Dermis microvascular lymphatic vessel endothelial cell (primary cell): Measurements from ENCODE around the gene NAV2. TPM values are rescaled to one million over a fixed set of nuclear protein-coding genes. Genes with fewer than 3 reads are reported as not detected.

Experiments
- DNase-seq, 2 donors: peaks; one replicate each; pipeline versions ENCODE4 v3.0.0 to v3.0.0-alpha.2; 2010; ENCODE audit warnings: low read depth in 2 of 2
- total RNA-seq: library from RNA; depleted of rRNA; stranded (reverse); fragments of >200 nt; gene quantifications from 2 replicates; pipeline ENCODE4 v1.2.1, GENCODE V29; 2014

The NAV2 gene, protein sequence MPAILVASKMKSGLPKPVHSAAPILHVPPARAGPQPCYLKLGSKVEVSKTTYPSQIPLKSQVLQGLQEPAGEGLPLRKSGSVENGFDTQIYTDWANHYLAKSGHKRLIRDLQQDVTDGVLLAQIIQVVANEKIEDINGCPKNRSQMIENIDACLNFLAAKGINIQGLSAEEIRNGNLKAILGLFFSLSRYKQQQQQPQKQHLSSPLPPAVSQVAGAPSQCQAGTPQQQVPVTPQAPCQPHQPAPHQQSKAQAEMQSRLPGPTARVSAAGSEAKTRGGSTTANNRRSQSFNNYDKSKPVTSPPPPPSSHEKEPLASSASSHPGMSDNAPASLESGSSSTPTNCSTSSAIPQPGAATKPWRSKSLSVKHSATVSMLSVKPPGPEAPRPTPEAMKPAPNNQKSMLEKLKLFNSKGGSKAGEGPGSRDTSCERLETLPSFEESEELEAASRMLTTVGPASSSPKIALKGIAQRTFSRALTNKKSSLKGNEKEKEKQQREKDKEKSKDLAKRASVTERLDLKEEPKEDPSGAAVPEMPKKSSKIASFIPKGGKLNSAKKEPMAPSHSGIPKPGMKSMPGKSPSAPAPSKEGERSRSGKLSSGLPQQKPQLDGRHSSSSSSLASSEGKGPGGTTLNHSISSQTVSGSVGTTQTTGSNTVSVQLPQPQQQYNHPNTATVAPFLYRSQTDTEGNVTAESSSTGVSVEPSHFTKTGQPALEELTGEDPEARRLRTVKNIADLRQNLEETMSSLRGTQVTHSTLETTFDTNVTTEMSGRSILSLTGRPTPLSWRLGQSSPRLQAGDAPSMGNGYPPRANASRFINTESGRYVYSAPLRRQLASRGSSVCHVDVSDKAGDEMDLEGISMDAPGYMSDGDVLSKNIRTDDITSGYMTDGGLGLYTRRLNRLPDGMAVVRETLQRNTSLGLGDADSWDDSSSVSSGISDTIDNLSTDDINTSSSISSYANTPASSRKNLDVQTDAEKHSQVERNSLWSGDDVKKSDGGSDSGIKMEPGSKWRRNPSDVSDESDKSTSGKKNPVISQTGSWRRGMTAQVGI (N-terminal part only)
- total RNA-seq = 3.2 and 3.9 TPM in 2 replicates

DNA sequence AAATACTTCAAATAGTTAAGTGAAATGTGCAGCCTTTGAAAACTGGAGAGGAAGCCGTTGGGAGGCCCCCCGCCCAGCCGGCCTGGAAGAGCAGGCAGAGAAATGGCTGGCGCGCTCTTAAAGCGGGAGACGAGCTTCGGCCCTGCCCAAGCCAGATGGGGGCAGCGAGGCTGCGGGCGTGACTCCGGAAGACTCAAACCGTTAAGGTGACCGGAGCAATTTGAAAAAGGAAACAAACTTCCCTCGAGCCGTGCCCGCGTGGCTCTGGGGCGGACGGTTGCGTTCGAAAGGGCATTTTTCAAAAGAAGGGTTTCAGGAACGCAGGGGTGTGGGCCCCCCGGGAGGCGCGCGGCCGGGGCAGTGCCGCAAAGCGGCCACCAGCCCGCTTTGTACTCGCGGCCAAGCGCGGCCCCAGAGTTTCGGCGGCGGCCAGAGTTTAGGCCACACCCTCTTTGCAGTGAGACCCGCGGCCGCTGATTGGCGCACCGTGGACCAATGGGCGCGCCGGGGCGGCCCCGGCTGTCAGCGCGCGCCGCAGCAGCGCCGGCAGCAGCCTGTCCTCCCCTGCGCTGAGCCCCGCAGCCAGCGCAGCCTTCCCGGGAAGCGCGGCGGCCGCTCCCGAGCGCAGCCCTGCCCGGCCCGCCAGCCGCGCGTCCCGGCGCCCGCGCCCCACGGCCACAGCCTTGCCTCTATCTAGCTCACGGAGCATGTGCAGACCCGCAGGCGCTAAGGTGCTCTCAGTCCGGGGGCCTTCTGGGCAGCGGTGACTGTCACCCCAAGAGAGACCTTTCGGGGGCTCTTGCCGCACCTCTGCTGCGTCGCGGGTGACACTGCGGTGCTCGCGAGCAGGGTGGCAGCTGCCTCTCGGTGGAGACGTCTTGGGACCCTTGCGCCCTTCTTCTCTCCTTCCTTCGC lies at the start of gene NAV2:
Gene NAV2, plus strand, starts transcription at position 557 of the 915 bp plus-strand sequence. CDS start 859 bp downstream, outside the sequence.
- peak; percentile 77 to 96 for DNase-seq

DNA sequence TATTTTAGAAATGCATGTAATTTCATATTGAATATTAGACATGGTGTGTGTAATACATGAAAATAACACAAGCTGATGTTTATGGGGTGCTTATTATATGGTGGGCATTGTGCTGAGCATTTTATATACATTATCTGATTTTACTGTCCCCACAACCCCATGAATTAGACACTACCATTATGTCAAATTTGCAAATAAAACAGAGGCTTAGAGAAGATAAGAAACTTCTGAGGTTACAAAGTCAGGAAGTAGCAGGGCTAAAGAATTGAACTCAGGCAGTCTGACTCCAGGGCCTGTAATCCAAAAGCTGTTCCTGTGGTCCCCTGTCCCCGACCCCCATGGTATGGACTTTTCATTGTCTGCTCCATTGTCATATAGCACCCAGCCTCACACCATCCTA lies 49.4 kb upstream of the NAV2 start:
- no peak for DNase-seq

DNA sequence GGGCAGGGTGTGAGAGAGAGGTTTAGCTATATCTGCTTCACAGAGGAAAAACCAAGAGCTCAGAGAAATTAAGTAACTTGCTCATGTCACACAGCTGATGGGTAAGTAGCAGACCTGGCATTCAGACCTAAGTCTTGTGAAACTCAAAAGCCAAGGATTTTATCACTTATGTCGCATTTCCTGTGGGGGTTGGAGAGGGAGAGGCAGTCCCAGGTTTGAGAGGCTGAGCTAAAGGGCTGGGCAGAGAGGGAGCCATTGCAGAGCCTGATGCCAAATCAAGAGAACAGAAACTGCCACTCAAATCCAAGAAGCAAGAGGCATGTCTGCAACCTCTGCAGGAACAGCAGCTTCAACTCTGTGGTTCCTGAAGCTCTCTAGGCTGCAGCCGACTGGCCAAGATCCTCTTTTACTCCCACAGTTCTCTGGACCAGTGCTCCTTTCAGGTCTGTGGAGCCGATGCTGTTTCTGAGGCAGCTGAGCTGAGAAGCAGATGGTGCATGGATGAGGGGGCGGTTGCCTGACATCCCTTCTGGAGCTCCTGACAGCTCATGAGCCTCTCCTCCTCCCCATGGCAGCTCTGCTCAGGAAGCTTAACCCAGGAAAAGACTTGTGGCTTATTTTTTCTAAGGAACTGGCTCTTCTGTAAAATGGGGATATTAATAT lies 47.6 kb upstream of the NAV2 start:
- DNase-seq = no peak

DNA sequence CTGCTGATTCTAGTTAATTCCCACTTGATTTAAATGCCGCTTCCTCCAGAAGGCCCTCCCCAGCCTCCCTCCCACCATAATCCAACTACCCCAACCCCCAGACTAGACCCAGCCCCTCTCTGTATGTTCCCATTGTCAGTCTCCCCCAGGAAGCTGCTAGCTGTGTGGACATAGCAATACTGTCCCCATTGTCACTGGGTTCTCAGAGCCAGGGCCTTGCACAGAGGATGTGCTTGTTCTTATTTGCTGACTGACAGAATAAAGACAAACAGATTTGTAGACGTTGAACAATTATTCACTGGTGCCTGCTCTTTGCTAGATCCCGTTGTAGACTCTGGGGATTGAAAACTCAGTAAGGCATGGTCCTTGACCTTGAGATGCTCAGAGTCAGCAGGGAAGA lies 45.7 kb upstream of the NAV2 start:
- no peak for DNase-seq

DNA sequence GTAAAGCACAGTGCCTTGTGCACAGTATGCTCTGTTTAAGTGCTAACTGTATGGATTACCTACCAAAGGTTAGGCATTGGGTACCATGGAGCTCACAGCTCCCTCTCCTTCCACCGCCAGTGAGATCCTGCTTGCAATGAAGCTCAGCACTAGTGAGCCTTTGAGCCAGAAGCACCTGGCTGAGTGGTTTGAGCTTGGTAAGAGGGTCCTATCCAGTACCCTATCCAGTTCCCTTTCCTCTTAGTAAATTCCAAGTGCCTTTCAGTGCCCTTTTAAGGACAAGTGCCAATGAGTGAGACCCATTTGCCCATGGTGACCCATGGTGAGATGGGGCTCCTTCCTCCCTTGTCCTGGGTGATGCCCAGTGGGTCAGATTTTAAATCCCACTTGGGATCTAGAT lies 43.1 kb upstream of the NAV2 start:
- no peak for DNase-seq

DNA sequence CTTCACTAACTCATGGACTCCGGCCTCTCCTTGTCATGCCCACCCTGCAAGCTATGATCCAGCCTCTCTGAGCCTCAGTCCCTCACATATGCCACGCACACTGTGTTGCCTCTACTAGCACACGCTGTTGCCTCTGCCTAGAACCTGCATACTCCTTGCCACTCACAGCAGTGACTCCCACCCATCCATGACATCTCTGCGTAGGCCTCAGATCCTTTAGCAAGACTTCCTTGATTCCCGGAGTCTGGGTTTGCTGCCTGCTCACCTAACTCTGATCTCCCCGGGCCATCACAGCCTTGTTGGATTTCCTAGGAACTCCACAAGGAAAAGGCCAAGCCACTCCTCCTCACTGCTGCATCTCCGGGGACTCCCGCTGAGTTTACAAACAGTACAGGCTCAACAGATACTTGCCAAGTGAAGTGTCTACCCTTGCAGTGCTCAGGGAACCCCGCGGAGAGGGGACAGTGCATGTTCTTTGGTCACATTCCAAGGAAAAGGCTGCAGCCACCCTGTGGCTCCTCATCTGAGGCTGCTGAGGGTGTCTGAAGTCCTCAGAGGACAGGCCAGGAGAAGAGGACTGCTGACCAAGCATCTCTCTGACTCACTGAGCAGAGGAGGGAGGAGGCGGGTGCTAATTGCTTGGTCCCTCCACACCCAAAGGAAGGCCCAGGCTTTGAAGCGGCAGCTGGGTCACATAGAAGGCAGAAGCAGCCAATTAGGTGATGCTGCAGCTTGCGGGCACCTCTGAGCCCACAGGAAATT lies 42.4 kb upstream of the NAV2 start:
- peak in 1 of 2 donors; percentile 12 for DNase-seq

DNA sequence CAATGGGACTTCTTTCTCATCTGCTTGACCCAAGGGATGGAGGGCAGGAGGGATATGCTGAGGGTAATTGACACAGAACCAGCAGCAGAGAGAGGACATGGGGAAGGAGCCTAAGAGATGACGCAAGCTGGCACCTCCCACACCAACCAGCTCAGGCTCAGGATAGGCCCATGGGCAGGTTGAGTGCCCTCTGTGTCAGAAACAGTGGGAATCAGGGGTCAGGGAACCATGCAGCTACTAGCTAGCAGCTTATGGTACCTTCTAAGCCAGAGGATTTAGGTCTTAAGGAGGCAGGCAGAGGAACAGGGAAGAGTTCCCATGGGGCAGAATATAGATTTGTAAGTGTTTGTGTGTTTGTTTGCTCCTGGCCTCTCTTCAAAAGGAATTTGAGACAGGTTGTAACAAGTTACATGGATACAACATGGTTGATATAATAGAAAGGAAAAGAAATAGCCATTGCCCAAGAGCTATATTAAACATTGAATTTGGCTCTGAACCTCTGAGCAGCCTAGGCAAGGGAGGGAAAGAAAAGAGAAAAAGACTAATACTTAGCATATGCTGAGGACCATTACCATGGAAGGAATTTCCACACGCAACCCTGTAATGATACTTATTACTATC lies 39.9 kb upstream of the NAV2 start:
- DNase-seq = no peak

DNA sequence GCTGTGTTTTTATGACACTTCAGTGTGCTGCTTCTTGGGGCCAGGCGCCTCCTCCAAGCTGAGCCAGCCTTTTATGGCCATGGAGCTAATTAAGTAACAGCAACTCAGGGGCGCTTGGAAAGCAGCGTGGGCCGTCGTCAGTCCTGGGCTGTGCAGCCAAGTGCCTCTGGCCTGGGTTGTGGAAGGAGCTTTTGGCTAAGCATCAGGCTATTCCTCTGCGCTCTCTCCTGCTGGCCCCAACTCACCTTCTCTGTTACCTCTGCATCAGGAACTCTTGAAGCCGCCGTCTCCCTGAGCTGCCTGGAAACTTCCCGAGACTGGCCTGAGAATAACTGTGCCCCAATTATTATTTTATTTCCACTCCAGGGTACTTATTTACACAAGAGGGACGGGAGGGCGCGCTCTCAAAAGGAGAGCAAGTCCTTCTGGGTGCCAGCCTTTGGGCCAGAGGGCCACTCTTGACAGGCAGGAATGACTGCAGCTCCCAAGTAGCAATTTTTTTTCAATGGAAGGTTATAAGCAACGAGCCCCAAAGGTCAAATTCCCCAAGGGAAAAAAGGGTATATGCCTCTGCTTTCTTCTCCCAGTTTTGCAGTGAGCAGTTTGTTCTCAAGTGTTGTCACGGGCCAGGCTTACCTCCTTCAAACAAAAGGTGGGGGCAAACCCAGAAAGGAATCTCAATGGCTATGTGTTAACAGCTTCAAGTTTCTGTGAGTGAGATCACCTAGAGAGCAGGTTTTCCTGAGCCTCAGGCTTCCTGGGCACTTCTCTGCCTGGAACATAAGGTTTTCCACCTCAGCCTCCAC lies 38.5 kb upstream of the NAV2 start:
- DNase-seq = no peak

DNA sequence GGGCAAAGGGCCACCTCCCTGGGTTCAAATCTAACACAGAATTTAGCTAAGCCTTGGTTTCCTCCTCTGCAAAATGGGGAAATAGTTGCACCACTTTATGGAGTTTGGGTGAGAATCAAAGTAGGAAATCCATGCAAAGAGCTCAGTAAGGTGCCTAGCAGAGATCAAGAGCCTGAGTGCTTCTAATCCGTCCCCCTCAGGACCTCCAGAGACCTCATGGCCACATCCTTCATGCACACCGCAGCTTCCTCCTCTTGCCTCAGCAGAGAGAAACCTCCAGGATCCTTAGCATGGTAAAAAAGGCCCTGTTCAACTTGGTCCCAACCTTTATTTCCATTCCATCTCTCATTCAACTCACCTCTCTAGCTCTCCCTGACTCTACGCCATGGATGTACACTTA lies 37.8 kb upstream of the NAV2 start:
- DNase-seq = no peak

DNA sequence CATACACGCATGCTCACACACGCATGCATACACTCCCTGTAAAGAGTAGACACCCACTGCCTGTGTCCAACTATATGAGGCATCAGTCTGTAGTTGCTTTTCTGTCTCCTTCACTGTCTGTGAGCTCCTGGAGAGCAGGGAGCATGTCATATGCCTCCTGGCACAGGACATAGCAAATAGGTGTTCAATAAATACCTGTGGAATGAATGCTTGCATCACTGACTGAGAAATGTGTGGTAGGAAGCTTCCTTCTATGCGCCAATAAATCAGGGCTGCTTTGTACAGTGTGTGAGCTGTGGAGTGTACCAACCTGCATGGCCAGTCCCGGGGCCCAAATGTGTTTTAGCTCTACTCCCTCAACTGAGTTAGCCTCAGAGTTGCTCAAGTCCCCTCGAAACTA lies 37.2 kb upstream of the NAV2 start:
- no peak for DNase-seq

DNA sequence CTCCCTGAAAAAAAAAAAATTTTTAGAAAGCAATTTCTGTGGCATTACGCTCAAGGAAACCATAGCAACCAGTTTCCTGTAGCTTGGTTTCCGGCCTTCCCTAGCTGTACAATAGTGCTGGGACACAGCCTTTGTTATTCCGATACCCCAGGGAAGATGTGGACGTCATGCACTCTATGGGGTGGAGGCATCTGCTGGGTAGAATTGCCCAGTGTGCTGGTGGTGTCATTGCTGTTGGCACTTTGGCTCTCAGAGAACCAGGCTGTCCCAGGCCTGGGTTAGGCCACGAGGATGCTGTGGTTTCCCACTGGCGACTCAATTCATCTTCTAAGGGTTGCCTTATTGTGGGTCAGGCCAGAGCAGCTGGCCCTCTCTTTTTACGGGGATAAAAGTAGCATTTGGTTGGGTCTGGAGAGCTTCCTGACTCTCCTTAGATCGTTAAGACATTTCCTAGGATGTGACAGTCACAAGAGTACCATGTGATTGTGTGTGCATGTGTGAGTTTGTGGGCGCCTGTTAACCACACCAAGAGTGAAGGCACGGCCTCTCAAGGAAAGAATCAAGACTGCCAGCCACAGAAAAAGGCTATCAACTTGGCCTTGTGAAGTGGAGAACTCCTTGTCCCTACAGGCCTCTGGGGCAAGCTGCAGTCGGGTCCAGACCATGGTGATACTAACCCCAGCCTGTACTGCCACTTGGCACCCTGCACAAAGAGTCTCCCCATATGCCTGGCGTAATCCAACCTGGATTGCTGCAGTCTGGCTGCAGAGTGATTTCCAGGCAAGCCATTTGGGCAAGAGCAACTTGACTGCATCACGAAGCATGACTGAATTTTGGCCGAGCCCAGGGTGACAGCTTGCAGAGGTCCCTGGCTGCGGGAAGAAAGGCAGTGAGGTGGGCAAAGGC lies 35.9 kb upstream of the NAV2 start:
- peak; percentile 91 to 96 for DNase-seq

DNA sequence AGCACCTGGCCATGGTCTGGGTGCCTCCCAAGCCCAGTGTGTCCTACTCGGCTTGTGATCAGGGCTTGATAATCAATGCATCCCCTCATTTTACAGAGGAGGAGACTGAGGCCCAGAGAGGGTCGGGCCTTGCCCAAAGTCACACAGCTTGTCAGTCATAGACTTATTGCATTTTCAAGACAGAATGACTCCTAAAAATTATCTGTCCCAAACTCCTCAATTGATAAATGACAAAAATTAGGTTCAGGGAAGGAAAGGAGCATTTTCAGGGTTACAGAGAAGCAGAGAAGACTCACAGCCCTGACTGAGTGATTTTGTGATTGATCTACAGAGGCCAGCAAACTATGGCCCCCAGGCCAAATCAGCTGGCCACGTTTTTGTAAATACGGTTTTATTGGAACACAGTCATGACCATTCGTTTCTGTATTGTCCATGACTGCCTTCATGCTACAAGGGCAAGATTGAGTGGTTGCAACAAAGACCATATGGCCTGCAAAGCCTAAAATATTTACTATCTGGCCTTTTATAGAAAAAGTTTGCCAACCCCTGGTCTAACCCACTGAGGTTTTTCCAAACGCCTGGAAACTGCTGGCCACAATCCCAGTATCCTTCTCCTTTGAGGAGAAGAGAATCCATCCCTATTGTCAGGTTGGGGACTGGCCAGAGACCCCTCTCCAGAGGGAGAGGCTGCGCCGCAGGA lies 35.1 kb upstream of the NAV2 start:
- no peak for DNase-seq

DNA sequence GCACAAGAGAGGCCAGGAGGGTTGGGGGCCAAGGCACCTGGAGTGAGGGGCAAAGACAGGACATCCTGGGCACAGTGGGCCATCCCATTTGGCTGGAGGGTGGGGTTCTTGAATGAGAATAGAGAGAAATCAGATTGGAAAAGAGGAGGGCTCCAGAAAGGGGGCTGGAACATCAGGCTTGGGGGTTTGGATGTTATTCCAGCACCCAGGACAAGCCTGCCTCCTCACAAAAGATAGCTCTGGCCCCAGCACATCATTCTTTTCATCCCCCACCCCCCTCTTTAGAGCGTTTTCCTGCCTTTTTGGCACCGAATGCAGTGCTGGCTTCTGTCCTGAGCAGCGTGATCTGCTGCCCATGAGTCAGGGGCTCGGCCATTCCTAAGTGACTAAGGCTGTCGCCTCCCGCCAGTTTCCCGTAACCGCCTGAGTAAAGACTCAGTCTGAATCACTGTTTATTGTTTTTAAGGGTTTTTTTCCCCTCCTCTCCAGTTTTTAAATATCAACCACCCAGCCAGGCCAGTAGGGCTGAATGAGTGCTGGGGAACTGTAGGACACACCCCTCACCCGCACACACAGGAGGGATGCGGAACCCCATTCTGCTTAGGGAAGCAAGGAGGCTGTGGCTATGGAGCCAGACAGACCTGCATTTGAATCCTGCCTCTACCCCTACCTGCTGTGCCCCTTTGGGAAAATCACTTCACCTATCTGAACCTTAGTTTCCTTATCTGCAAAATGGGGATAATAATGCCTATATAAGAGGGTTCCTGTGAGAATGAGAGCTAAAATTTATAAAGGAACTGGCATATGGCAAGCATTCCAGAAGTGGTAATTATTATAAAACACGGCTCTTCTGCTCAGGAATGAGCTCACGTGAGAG lies 32.4 kb upstream of the NAV2 start:
- peak; percentile 92 to 99 for DNase-seq

DNA sequence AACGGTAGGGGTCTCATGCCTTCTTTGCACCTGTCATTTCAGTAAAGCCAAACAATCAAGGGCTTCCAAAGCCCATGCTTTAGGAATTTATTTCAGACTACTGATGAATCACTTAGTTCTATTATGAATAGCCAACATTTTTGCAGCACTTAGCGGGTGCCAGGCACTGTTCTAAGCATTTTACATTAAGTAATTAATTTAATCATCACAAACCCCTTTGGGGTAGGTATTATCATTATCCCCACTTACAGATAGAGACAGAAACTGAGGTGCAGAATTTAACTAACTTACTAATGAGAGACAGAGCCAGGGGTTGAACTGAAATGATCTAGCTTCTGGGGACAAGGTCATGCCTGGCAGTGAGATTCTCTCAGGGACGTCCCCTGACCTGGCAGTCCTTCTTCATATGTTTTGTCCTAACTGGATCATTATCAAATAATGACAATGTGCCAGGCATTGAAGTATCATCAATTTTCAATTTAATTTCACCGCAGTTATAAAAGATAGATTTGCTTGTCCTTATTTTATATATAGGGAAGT lies 31.7 kb upstream of the NAV2 start:
- DNase-seq = peak in 1 of 2 donors; percentile 33

DNA sequence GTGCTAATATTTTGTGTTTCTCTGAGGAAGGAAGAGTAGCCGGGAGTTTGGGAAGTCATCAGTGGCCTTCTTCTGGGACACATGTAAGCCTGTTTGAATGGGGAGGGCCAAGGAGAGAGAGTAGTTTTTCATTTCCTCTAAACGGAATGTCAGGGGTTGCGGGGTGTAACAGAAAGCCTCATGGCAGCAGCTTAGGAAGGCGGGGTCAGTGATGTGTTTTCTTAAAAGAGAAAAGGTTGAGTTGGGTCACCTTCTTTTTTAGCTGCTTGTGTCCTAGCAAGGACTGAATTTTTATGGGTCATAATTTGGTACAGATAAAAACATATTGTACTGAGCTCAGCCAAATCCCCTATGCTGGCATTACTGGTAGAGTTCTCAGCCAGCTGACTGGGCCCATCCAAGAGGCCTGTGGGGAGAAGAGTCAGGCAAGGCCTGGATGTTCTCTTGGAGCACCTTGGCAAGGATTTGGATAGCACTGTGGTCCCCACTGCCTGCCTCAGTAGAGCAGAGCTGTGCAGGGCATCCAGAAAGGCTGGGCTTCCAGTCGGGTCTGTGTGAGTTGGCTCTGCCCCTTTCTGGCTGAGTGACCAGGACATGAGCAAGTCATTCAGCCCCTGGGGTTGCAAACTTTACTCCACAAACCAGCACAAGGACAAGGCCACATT lies 29.4 kb upstream of the NAV2 start:
- DNase-seq = peak in 1 of 2 donors; percentile 12
